ENCODE data around the gene IL1RL2. TPM values are rescaled to one million over a fixed set of nuclear protein-coding genes. Genes with fewer than 3 reads are reported as not detected.
A peak's percentile ranks its signal among the peaks of the same experiment; 100 is the strongest.

Gene IL1RL2
- total RNA-seq, 1 experiment from 2014 or later, result 0.11 TPM

GRCh38 chr2:102285368-102285767 lies 98.5 kb downstream of the IL1RL2 start:
- CTCF ChIA-PET, result interaction anchor here (0.9 to 1.0 kb wide), 3 partner anchors 10 to 70 kb away, joined by 3 to 5 read pairs (median 3); partner anchors contain the start of gene IL18R1
- H3K4me2 ChIP-seq (ENCODE audit: low read length), result peak overlapping the region; percentile 62
- H3K79me2 ChIP-seq (ENCODE audit: low read length), result no peaks in the 10 kb centered on the region
- H3K4me1 ChIP-seq (ENCODE audit: insufficient read depth, low read length), result peaks cover 28% of the 10 kb centered on the region
- intact Hi-C loops (cut with micrococcal nuclease), result loop anchor here (1.0 to 2.0 kb wide), 3 partner anchors 27 to 52 kb away; no protein-coding TSS in a partner anchor
- no peaks in the 10 kb centered on the region for H3K36me3 ChIP-seq (ENCODE audit: low read depth, low read length)
- no peaks in the 10 kb centered on the region for H4K20me1 ChIP-seq (ENCODE audit: low read length)
- DNase-seq, result peak; percentile 94
- H3K9ac ChIP-seq (ENCODE audit: low read length), result no peak overlapping the region
- POLR2A ChIA-PET (ENCODE audit: unreplicated experiment), result no interaction called here
- peak; percentile 92 for ATAC-seq
- H2AFZ ChIP-seq (ENCODE audit: low read length), result no peak overlapping the region
- H3K9me3 ChIP-seq (ENCODE audit: low read length), result no peaks in the 10 kb centered on the region
- TF ChIP-seq EZH2 (IDR thresholded peaks at IDR 0.05; ENCODE audit: low read length, unreplicated experiment) (no peak), CTCF (conservative IDR thresholded peaks at IDR 0.05; ENCODE audit: low read depth, low read length) (no peak), EZH2phosphoT487 (IDR thresholded peaks at IDR 0.05; ENCODE audit: borderline replicate concordance, low read length) (no peak)
- H3K9me2 ChIP-seq (replicated peaks; ENCODE audit: low read length), result no peaks in the 10 kb centered on the region
- H3K4me3 ChIP-seq (ENCODE audit: low read length), result 0 out of 2 replicates have a peak overlapping the region, but pooled peaks have one; percentile 3
- no peaks in the 10 kb centered on the region for H3F3A ChIP-seq (ENCODE audit: low read length, unreplicated experiment)
- H3K27ac ChIP-seq (ENCODE audit: low read length), result peak overlapping the region; percentile 74
- no TSS peak for BruUV-seq (replicated peaks)
- no peaks in the 10 kb centered on the region for H3K27me3 ChIP-seq (ENCODE audit: low read length)

GRCh38 chr2:102286041-102286440 lies 99.2 kb downstream of the IL1RL2 start:
- BruUV-seq (replicated peaks), result no TSS peak
- intact Hi-C loops (cut with micrococcal nuclease), result no loop called here
- Histone ChIP-seq H2AFZ (ENCODE audit: low read length) (no peak overlapping the region), H3K4me3 (ENCODE audit: low read length) (no peak overlapping the region), H3K9ac (ENCODE audit: low read length) (no peak overlapping the region), H3K36me3 (ENCODE audit: low read depth, low read length) (no peaks in the 10 kb centered on the region), H3K79me2 (ENCODE audit: low read length) (no peaks in the 10 kb centered on the region), H3K27ac (ENCODE audit: low read length) (peak overlapping the region; percentile 2; the same call in 1 of the 2 replicates), H3K4me2 (ENCODE audit: low read length) (peak overlapping the region; percentile 49), H3F3A (ENCODE audit: low read length, unreplicated experiment) (no peaks in the 10 kb centered on the region), H3K9me3 (ENCODE audit: low read length) (no peaks in the 10 kb centered on the region), H3K4me1 (ENCODE audit: insufficient read depth, low read length) (peaks cover 28% of the 10 kb centered on the region), H3K27me3 (ENCODE audit: low read length) (no peaks in the 10 kb centered on the region), H4K20me1 (ENCODE audit: low read length) (no peaks in the 10 kb centered on the region), H3K9me2 (replicated peaks; ENCODE audit: low read length) (no peaks in the 10 kb centered on the region)
- ChIA-PET CTCF (interaction anchor here (0.9 to 1.0 kb wide), 3 partner anchors 9 to 70 kb away, joined by 3 to 5 read pairs (median 3); partner anchors contain the start of gene IL18R1), POLR2A (ENCODE audit: unreplicated experiment) (interaction anchor here (0.7 kb wide), 2 partner anchors 1029 to 1206 kb away, joined by 4 to 7 read pairs; no protein-coding TSS in a partner anchor)
- DNase-seq (peak; percentile 55), ATAC-seq (no peak; the same call in 1 of the 2 replicates)
- TF ChIP-seq CTCF (conservative IDR thresholded peaks at IDR 0.05; ENCODE audit: low read depth, low read length) (no peak), EZH2 (IDR thresholded peaks at IDR 0.05; ENCODE audit: low read length, unreplicated experiment) (no peak), EZH2phosphoT487 (IDR thresholded peaks at IDR 0.05; ENCODE audit: borderline replicate concordance, low read length) (no peak)

- H3K9me3 ChIP-seq (ENCODE audit: low read length), result no peaks in the 10 kb centered on the region
- no peaks in the 10 kb centered on the region for H4K20me1 ChIP-seq (ENCODE audit: low read length)
- CTCF ChIA-PET, result interaction anchor here (0.6 kb wide), 1 partner anchor 13 kb away, joined by 3 read pairs; no protein-coding TSS in a partner anchor
- H3K4me1 ChIP-seq (ENCODE audit: insufficient read depth, low read length), result peaks cover 23% of the 10 kb centered on the region
- H3K4me3 ChIP-seq (ENCODE audit: low read length), result no peak overlapping the region
- H3K27me3 ChIP-seq (ENCODE audit: low read length), result no peaks in the 10 kb centered on the region
- H3F3A ChIP-seq (ENCODE audit: low read length, unreplicated experiment), result no peaks in the 10 kb centered on the region
- H3K27ac ChIP-seq (ENCODE audit: low read length), result no peak overlapping the region
- H3K79me2 ChIP-seq (ENCODE audit: low read length), result no peaks in the 10 kb centered on the region
- H3K9me2 ChIP-seq (replicated peaks; ENCODE audit: low read length), result no peaks in the 10 kb centered on the region
- H3K9ac ChIP-seq (ENCODE audit: low read length), result no peak overlapping the region
- BruUV-seq (replicated peaks), result no TSS peak
- peak; percentile 23 for DNase-seq
- H3K4me2 ChIP-seq (ENCODE audit: low read length), result no peak overlapping the region
- POLR2A ChIA-PET (ENCODE audit: unreplicated experiment), result no interaction called here
- H2AFZ ChIP-seq (ENCODE audit: low read length), result no peak overlapping the region
- ATAC-seq, result no peak
- TF ChIP-seq CTCF (conservative IDR thresholded peaks at IDR 0.05; ENCODE audit: low read depth, low read length), result no peak
- TF ChIP-seq EZH2phosphoT487 (IDR thresholded peaks at IDR 0.05; ENCODE audit: borderline replicate concordance, low read length), result no peak
- no peak for TF ChIP-seq EZH2 (IDR thresholded peaks at IDR 0.05; ENCODE audit: low read length, unreplicated experiment)
- intact Hi-C loops (cut with micrococcal nuclease), result no loop called here
- no peaks in the 10 kb centered on the region for H3K36me3 ChIP-seq (ENCODE audit: low read depth, low read length)
These were observed 102.3 kb downstream of the IL1RL2 start for GRCh38 chr2:102289129-102289528.

Measured in PC-3 (cell line).